HG03103 (cell line): ENCODE results near the gene KCTD19.

ENCODE experiments used
- ATAC-seq: cut with Tn5 transposase; IDR thresholded peaks from one replicate; pipeline ENCODE4 v1.9.1; 2021; ENCODE audit warnings: low read depth; ENCODE audit not compliant: unreplicated experiment

Gene KCTD19

GRCh38 chr16:67284699-67285646 is 41.6 kb downstream of the KCTD19 start:
- no peak for ATAC-seq

GRCh38 chr16:67283826-67284555 is 42.5 kb downstream of the KCTD19 start:
- ATAC-seq, result no peak

DNA sequence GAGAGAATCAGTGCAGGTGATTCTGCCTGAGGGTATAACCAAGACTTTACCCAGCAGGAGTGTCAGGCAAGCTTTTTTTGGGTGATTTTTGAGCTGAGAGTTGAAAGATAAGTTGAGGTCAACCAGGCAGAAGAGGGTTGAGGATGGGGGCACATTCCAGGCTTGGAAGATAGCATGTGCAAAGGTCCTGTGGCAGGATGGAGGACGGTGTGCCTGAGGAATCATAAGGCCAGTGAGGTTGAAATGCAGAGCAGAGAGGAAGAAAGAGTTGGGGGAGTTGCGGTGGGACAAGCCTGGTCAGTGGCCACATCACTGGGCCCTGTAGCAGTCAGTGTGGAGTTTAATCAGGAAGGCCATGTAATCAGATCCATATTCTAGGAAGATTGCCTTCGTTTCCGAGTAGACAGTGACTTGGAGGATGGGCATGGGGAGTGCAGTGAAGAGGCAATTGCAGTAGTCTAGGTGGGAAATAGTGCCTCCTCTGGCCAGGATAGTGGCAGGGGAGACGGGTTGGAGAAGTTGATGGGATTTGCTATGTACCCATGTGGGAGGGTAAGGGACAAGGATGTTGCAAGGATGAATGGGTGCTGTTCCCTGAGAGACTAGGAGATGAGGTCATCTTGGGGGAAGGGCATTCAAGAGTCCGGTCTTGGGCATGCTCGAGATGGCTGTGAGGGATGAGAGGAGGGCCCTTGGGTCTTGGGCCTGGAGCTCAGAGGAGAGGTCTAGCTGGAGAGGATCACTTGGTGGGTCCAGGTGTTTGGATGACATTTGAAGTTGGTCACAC is 43.3 kb downstream of the KCTD19 start:
- ATAC-seq, result no peak

GRCh38 chr16:67282447-67282805 is 44.1 kb downstream of the KCTD19 start:
- ATAC-seq, result no peak

DNA sequence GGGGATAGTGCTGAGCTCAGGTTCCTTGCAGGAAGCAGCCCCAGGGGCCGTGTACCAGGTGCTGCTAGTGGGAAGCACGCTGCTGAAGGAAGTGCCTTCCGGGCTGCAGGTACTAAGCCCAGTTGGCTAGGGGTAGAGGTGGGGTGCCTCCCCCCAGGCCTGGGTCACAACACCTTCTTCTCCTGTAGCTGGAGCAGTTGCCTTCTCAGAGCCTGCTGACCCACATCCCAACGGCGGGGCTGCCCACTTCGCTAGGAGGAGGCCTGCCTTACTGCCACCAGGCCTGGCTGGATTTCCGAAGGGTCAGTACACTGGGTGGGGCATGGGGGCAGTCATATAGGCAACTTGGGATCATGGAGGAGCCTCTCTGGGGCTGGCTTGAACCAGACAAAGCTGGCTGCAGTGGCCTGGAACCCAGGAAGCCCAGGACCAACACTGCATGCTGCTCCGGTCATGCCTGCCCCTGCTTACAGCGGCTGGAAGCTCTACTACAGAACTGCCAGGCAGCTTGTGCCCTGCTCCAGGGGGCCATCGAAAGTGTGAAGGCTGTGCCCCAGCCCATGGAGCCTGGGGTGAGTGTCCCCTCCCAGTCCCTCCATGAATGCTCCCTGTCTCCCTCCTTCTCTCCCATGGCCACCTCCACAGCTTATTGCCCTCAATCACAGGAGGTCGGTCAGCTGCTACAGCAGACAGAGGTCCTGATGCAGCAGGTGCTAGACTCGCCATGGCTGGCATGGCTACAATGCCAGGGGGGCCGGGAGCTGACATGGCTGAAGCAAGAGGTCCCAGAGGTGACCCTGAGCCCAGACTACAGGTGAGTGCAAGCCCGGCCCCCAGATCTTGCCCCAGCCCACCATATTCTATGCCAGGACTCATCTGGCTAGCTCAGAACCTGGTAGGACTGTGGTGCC is 44.8 kb downstream of the KCTD19 start:
- no peak for ATAC-seq

- ATAC-seq, result no peak
Observed at GRCh38 chr16:67280090-67281015, 46.2 kb downstream of the KCTD19 start.

DNA sequence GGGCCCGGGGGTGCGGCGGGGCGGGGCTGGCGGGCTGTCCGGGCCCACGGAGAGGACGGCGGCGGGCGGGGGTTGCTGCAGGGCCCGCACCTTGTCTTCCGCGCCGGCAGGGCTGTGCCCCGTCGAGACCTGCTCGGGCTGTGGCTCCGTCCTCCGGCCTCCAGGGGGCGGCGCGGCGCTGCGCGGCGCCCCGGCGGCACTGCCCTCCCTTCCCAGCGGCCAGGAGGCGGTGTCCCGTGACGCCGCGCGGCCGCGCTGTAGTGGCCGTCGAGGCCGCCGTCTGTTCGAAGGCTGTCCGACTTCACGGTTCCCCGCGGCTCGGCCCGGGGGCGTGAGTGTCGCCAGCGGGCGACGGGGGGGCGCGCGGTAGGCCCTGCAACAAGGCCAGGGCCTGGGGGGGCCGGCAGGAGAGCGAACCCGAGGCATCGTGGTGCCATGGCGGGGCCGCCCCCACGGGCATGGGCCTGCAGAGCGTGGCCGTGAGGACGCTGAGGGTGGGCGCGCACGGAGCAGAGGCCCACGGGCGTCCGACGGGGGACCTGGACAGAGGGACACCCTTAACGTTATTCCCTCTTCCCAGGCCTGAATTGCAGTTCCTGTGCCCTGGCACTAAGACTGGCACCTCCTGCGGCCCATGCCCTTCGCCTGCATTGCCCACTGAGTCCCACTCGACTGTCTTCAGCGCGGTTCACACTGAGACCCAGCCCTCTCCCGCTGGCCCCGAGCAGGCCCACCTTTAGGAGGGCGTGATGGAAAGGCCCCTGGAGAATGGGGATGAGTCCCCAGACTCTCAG is 47.0 kb downstream of the KCTD19 start, which contains the start of gene PLEKHG4:
Gene PLEKHG4 (plus strand): TSS at position 237 of the 794 bp plus-strand sequence. CDS start 513 bp downstream, at position 750.
- ATAC-seq, result peak; percentile 82

DNA sequence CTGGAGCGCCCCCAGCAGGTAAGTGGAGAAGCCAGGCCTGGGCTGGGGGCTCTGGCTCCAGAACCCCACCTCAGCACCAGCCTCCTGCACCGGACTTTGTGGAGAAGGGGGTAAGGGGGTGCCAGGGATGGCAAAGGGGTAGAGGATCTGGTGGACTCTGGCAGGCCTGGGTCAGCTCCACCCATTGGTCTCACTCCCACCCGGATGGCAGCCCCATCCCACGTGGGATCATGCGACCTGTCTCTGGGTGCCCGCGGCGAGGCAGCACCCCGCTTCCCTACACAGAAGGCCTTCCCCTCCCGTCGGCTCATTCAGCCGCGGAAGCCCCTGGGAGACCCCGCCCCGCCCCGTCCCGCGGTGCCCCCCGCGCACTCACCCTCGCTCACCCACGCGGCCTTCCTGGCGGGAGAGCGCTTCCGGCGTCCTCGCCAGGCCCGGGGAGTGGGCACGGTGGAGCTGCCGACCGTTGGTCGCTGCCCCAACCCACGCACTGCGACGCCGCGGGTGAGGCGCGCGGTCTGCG is 47.7 kb downstream of the KCTD19 start:
- peak; percentile 24 for ATAC-seq

GRCh38 chr16:67277999-67278772 is 48.4 kb downstream of the KCTD19 start:
- no peak for ATAC-seq

- ATAC-seq, result no peak
Observed at GRCh38 chr16:67277294-67277998, 49.1 kb downstream of the KCTD19 start.

GRCh38 chr16:67275321-67275720 is 51.2 kb downstream of the KCTD19 start:
- no peak for ATAC-seq

DNA sequence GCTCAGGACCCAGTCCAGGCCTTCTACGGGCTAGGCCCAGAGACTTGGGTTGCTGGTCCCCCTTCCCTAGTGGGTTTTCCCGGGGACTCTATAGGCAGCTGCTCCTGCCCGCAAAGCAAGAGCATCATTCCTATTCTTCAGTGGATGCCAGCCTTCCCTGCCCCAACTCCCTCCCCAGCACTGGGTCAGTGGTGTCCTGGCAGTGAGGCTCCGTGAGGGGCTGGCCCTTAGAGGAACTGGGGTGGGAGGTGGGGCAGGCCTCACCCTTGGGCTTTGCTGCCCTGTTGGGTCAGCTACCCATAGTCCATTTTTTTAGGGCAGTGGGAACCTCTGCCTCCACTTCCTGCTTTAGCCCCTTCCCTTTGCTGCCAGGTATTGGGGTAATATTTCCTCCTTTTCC is 55.1 kb downstream of the KCTD19 start:
- ATAC-seq, result no peak

DNA sequence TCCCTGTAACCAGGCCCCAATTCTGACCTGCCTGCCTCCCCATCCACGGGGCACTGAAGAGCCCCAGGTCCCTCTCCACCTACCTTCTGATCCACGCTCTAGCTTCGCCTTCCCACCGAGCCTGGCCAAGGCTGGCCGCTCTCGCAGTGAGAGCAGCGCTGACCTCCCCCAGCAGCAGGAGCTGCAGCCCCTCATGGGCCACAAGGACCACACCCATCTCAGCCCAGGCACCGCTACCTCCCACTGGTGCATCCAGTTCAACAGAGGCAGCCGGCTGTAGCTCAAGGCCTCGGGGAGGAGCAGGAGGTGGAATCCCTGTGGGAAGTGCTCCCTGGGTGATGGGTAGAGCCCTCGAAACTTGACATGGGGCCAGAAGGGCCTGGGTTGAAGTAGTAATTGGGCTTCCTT is 55.6 kb downstream of the KCTD19 start:
- ATAC-seq, result no peak

DNA sequence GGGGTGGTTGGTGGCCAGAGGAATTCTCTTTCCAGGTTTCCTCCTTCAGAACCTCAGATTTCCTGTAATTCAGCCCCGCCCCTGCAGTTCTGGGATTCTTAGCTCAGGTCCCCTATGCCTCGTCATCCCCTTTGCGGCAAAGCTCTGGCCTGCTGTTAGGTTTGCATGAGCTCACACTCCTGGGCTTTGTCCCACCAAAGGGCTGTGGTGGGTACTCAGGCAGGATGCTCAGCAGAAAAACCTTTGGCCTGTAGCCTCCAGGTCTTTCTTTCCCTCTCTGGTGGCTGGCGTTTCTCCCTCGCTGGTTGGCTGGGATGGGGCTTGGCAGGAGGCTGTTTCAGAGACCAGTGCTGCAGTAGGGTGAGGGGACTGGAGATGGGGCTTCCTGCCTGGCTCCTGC is 56.8 kb downstream of the KCTD19 start:
- no peak for ATAC-seq

DNA sequence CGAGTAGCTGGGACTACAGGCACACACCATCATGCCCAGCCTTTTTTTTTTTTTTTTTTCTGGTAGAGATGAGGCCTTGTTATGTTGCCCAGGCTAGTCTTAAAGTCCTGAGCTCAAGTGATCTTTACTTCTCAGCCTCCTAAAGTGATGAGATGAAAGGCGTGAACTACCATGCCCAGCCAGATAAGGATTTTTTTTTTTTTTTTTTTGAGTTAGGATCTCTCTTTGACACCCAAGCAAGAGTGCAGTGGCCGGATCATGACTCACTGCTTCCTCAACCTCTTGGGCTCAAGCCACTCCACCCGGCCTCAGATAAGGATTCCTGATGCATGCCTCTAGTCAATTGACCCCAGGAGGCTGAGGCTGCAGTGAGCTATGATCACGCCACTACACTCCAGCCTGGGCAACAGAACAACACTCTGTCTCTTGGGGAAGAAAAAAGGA is 58.4 kb downstream of the KCTD19 start:
- ATAC-seq, result no peak

- ATAC-seq, result no peak
Observed at GRCh38 chr16:67265834-67266233, 60.7 kb downstream of the KCTD19 start.
